ENCODE results near the gene ATN1.

GRCh38 chr12:6883252-6883651 is 44.5 kb upstream of the ATN1 start:
- no peak for TF ChIP-seq CTCF (conservative IDR thresholded peaks at IDR 0.05; ENCODE audit: low read depth, low read length)
- no peak for TF ChIP-seq POLR2A (IDR thresholded peaks at IDR 0.05; ENCODE audit: low read depth, low read length)
- no peak for TF ChIP-seq NFE2L2 (IDR thresholded peaks at IDR 0.05; ENCODE audit: low read depth, low read length)
- TF ChIP-seq RCOR1 (IDR thresholded peaks at IDR 0.05; ENCODE audit: insufficient replicate concordance, low read length) = no peak
- TF ChIP-seq CEBPB (IDR thresholded peaks at IDR 0.05; ENCODE audit: low read depth, low read length) = no peak
- no peak for TF ChIP-seq USF2 (IDR thresholded peaks at IDR 0.05; ENCODE audit: low read depth, low read length)
- no peak for TF ChIP-seq BHLHE40 (IDR thresholded peaks at IDR 0.05; ENCODE audit: low read depth, low read length)
- TF ChIP-seq RAD21 (IDR thresholded peaks at IDR 0.05; ENCODE audit: low read length) = no peak
- TF ChIP-seq MXI1 (IDR thresholded peaks at IDR 0.05; ENCODE audit: borderline replicate concordance, low read depth, low read length) = no peak
- no peak for TF ChIP-seq SMC3 (IDR thresholded peaks at IDR 0.05; ENCODE audit: low read depth, low read length)
- no peak for TF ChIP-seq MAFK (IDR thresholded peaks at IDR 0.05; ENCODE audit: low read depth, low read length)
- no peak for TF ChIP-seq MAZ (IDR thresholded peaks at IDR 0.05; ENCODE audit: borderline replicate concordance, low read depth, low read length)

Data from IMR-90 (cell line).